ES-I3 (cell line): Measurements from ENCODE around the gene PCYT1A.
"Not testable (repeated sequence)": the region's sequence is repeated elsewhere in the genome, so short reads cannot be mapped to it uniquely, and the experiment has no call there.

Source experiments
- H3K36me3 ChIP-seq: 2 replicates; pipeline ENCODE4 v1.6.1; 2013; ENCODE audit warnings: mild to moderate bottlenecking, low read length, control low read depth, moderate library complexity; ENCODE audit not compliant: insufficient read depth
- H3K4me1 ChIP-seq: 2 replicates; pipeline ENCODE4 v1.6.1; 2013; ENCODE audit warnings: mild to moderate bottlenecking, control low read depth, low read length; ENCODE audit not compliant: insufficient read depth
- H3K9ac ChIP-seq: 2 replicates; pipeline ENCODE4 v1.6.1; 2013; ENCODE audit warnings: low read depth, mild to moderate bottlenecking, low read length, moderate library complexity
- H3K9me3 ChIP-seq: 2 replicates; pipeline ENCODE4 v1.6.1; 2013; ENCODE audit warnings: mild to moderate bottlenecking, low read length, moderate library complexity; ENCODE audit not compliant: control insufficient read depth, insufficient read depth

Gene PCYT1A

GRCh38 chr3:196192036-196192523, 95.4 kb downstream of the PCYT1A start:
- H3K36me3 ChIP-seq = no peaks in the 10 kb centered on the region
- no peaks in the 10 kb centered on the region for H3K9me3 ChIP-seq
- peaks cover 11% of the 10 kb centered on the region; the same call in 1 of the 2 replicates for H3K4me1 ChIP-seq
- no peak overlapping the region for H3K9ac ChIP-seq

- H3K9ac ChIP-seq = no peak overlapping the region
- H3K4me1 ChIP-seq = peaks cover 18% of the 10 kb centered on the region; the same call in 1 of the 2 replicates
- no peaks in the 10 kb centered on the region for H3K36me3 ChIP-seq
- no peaks in the 10 kb centered on the region for H3K9me3 ChIP-seq
These were observed 97.8 kb downstream of the PCYT1A start for GRCh38 chr3:196189566-196190347.

- Histone ChIP-seq H3K9me3 (no peaks in the 10 kb centered on the region), H3K36me3 (no peaks in the 10 kb centered on the region), H3K4me1 (peaks cover 11% of the 10 kb centered on the region; the same call in 1 of the 2 replicates), H3K9ac (no peak overlapping the region)
These were observed 100.6 kb downstream of the PCYT1A start for GRCh38 chr3:196186651-196187573.

GRCh38 chr3:196184881-196185280, 102.6 kb downstream of the PCYT1A start:
- Histone ChIP-seq H3K9ac (no peak overlapping the region), H3K36me3 (no peaks in the 10 kb centered on the region), H3K9me3 (no peaks in the 10 kb centered on the region), H3K4me1 (peaks cover 11% of the 10 kb centered on the region; the same call in 1 of the 2 replicates)

- peaks cover 18% of the 10 kb centered on the region for H3K4me1 ChIP-seq
- not testable (repeated sequence) for H3K9ac ChIP-seq, H3K36me3 ChIP-seq, H3K9me3 ChIP-seq
These were observed 103.4 kb downstream of the PCYT1A start for GRCh38 chr3:196184169-196184432.

GRCh38 chr3:196181127-196181546, 106.4 kb downstream of the PCYT1A start:
- Histone ChIP-seq H3K9me3 (no peaks in the 10 kb centered on the region), H3K4me1 (peaks cover 17% of the 10 kb centered on the region), H3K9ac (no peak overlapping the region), H3K36me3 (no peaks in the 10 kb centered on the region)

- no peaks in the 10 kb centered on the region for H3K9me3 ChIP-seq
- no peaks in the 10 kb centered on the region for H3K36me3 ChIP-seq
- H3K4me1 ChIP-seq = peaks cover 17% of the 10 kb centered on the region
- no peak overlapping the region for H3K9ac ChIP-seq
These were observed 107.2 kb downstream of the PCYT1A start for GRCh38 chr3:196180346-196180745.
